Stimulated activated naive B cell treated with anti-CD40 and anti-IgM and Interleukin-4, amounts not matched to agents 10 μg/mL and 1 μg/mL and 100 μg/mL, for 72 hours (primary cell): ENCODE results near the gene KIFC1.
"Not testable (repeated sequence)": the region's sequence is repeated elsewhere in the genome, so short reads cannot be mapped to it uniquely, and the experiment has no call there.

Experiments
- ATAC-seq, 2 donors: fragments of 150-1000 bp; cut with Tn5 transposase; replicated peaks; 2 replicates each; pipeline ENCODE4 v1.10.0; 2021; ENCODE audit warnings: moderate library complexity in 1 of 2
- DNase-seq: peaks from one replicate; pipeline ENCODE4 v3.0.0; 2021
- H3K27ac Mint-ChIP-seq: one replicate; pipeline ENCODE4 v1.8.0; 2022; ENCODE audit warnings: mild to moderate bottlenecking, mixed read lengths
- H3K27me3 Mint-ChIP-seq, 2 donors: one replicate each; pipeline ENCODE4 v1.8.0; 2022; ENCODE audit warnings: mixed read lengths in 2 of 2
- H3K36me3 Mint-ChIP-seq, 2 donors: one replicate each; pipeline ENCODE4 v1.8.0; 2022; ENCODE audit warnings: mixed read lengths in 2 of 2, mild to moderate bottlenecking in 1 of 2
- H3K4me1 Mint-ChIP-seq, 2 donors: one replicate each; pipeline ENCODE4 v1.8.0; 2022; ENCODE audit warnings: mixed read lengths in 2 of 2, mild to moderate bottlenecking in 1 of 2
- H3K4me3 Mint-ChIP-seq, 2 donors: one replicate each; pipeline ENCODE4 v1.8.0; 2022; ENCODE audit warnings: mild to moderate bottlenecking in 2 of 2, mixed read lengths in 2 of 2, moderate library complexity in 1 of 2
- H3K9me3 Mint-ChIP-seq, 2 donors: one replicate each; pipeline ENCODE4 v1.8.0; 2022; ENCODE audit warnings: mixed read lengths in 2 of 2, mild to moderate bottlenecking in 1 of 2

Gene KIFC1

GRCh38 chr6:33390767-33391277 is 801 bp upstream of the KIFC1 start:
- ATAC-seq, result peak; percentile 0 to 1
- Mint-ChIP-seq H3K27me3 (no peaks in the 10 kb centered on the region), H3K36me3 (no peaks in the 10 kb centered on the region), H3K4me1 (peaks cover 15 to 23% of the 10 kb centered on the region in 2 donors), H3K27ac (peak overlapping the region; percentile 91), H3K4me3 (peak overlapping the region; percentile 83), H3K9me3 (no peaks in the 10 kb centered on the region)
- DNase-seq, result no peak

- peak overlapping the region; percentile 91 for H3K27ac Mint-ChIP-seq
- H3K9me3 Mint-ChIP-seq, result no peaks in the 10 kb centered on the region
- DNase-seq (peak; percentile 19), ATAC-seq (peak; percentile 10 to 14)
- peaks cover 15 to 23% of the 10 kb centered on the region in 2 donors for H3K4me1 Mint-ChIP-seq
- no peaks in the 10 kb centered on the region for H3K36me3 Mint-ChIP-seq
- peak overlapping the region; percentile 83 for H3K4me3 Mint-ChIP-seq
- H3K27me3 Mint-ChIP-seq, result no peaks in the 10 kb centered on the region
Observed at GRCh38 chr6:33391922-33392594, 435 bp downstream of the KIFC1 start.

DNA sequence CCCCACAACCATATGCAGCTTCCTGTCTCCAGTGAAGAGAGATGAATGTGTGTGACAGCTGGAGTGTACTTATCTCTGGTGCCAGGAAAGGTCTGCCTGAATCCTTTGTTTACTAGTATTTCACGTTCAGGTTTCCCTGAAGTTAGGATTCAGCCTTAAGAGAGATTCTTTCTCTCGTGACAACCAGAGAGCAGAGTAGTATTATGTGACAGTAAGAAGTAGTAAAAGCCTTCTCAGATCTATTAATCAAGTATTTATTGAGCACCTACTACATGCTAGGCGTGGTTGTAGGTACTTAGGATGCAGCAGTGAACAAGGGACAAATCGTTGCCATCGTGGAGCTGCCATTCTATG is 949 bp downstream of the KIFC1 start:
- H3K27ac Mint-ChIP-seq, result peak overlapping the region; percentile 91
- H3K27me3 Mint-ChIP-seq, result no peaks in the 10 kb centered on the region
- peak overlapping the region; percentile 83 for H3K4me3 Mint-ChIP-seq
- H3K9me3 Mint-ChIP-seq, result no peaks in the 10 kb centered on the region
- H3K4me1 Mint-ChIP-seq, result peaks cover 15 to 23% of the 10 kb centered on the region in 2 donors
- no peak for ATAC-seq
- no peak for DNase-seq
- no peaks in the 10 kb centered on the region for H3K36me3 Mint-ChIP-seq

DNA sequence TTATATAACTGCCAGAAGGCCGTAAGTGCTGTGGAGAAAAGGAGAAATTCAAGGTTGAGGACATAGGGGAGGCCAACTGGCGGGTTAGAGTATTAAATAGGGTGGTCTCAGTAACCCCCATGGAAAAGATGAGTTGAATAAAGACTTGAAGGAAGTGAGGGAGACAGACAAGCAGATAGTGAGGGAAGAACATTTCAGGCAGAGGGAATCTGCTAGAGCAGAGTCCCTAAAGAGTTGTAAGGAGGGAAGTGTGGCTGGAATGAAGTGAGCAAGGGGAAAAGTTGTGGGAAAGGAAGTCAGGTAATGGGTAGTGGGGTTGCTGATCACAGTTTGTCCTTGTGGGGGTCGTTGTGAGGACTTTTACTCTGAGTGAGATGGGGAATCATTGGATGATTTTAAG is 1.4 kb downstream of the KIFC1 start:
- ATAC-seq (no peak), DNase-seq (no peak)
- Mint-ChIP-seq H3K27ac (no peak overlapping the region), H3K36me3 (no peaks in the 10 kb centered on the region), H3K27me3 (no peaks in the 10 kb centered on the region), H3K4me1 (peaks cover 15 to 23% of the 10 kb centered on the region in 2 donors), H3K9me3 (no peaks in the 10 kb centered on the region), H3K4me3 (peak overlapping the region; percentile 83)

DNA sequence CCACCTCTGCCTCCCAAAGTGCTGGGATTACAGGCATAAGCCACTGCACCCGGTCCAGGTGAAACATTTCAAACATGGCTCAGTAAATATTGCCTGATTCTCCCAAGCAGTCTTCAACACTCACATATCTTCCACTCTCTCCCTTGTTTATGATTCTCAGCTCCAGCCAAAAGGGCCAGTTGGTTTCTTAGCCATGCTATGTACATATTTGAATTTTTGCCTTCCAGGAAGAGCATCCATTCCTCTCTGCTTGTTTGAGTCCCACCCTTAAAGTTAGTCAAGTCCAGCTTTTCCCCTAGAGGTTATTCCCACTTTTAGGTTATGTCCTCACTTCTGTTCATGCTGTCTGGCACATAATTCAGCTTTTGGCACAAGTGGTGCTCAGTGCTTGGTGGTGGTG is 5.9 kb downstream of the KIFC1 start:
- no peak overlapping the region for H3K27ac Mint-ChIP-seq

GRCh38 chr6:33398601-33399000 is 7.0 kb downstream of the KIFC1 start:
- not testable (repeated sequence) for H3K4me1 Mint-ChIP-seq, H3K9me3 Mint-ChIP-seq, H3K36me3 Mint-ChIP-seq, ATAC-seq, H3K27ac Mint-ChIP-seq, H3K4me3 Mint-ChIP-seq, H3K27me3 Mint-ChIP-seq, DNase-seq

More for the DNA sequence above, 5.9 kb downstream of the KIFC1 start:
- no peaks in the 10 kb centered on the region for H3K27me3 Mint-ChIP-seq
- no peaks in the 10 kb centered on the region for H3K36me3 Mint-ChIP-seq
- ATAC-seq, result no peak
- DNase-seq, result no peak
- H3K4me1 Mint-ChIP-seq, result peaks cover 5 to 7% of the 10 kb centered on the region in 2 donors
- no peak overlapping the region for H3K4me3 Mint-ChIP-seq
- no peaks in the 10 kb centered on the region for H3K9me3 Mint-ChIP-seq

DNA sequence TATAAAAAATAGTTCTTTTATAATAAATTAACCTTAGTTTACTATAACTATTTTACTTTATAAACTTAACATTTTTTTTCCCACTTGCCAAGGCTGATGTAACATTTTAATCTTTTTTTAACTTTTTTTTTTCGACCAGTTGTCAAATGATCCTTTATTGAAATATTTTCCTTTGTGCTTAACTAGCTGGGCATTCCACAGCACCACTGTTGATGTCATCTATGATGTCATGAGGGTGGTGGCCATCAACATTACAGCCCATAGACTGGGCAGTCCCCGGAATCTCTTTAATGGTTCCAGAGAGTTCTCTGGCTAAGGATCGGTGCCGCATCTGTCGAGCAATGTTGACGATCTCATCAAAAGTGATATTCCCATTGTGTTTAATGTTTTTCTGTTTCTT is 8.3 kb downstream of the KIFC1 start:
- not testable (repeated sequence) for ATAC-seq, DNase-seq, H3K27ac Mint-ChIP-seq, H3K36me3 Mint-ChIP-seq, H3K9me3 Mint-ChIP-seq, H3K27me3 Mint-ChIP-seq, H3K4me3 Mint-ChIP-seq, H3K4me1 Mint-ChIP-seq

DNA sequence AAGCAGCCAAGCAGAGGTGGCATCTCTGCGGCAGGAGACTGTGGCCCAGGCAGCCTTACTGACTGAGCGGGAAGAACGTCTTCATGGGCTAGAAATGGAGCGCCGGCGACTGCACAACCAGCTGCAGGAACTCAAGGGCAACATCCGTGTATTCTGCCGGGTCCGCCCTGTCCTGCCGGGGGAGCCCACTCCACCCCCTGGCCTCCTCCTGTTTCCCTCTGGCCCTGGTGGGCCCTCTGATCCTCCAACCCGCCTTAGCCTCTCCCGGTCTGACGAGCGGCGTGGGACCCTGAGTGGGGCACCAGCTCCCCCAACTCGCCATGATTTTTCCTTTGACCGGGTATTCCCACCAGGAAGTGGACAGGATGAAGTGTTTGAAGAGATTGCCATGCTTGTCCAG is 13.3 kb downstream of the KIFC1 start:
- Mint-ChIP-seq H3K4me1 (peaks cover 7 to 8% of the 10 kb centered on the region in 2 donors), H3K27ac (no peak overlapping the region), H3K36me3 (peaks cover 9 to 14% of the 10 kb centered on the region in 2 donors), H3K27me3 (no peaks in the 10 kb centered on the region), H3K9me3 (no peaks in the 10 kb centered on the region), H3K4me3 (no peak overlapping the region)
- ATAC-seq (no peak), DNase-seq (no peak)

- Mint-ChIP-seq H3K4me3 (no peak overlapping the region), H3K36me3 (peaks cover 9 to 14% of the 10 kb centered on the region in 2 donors), H3K27ac (peak overlapping the region; percentile 47), H3K27me3 (no peaks in the 10 kb centered on the region), H3K4me1 (peaks cover 10 to 11% of the 10 kb centered on the region in 2 donors), H3K9me3 (no peaks in the 10 kb centered on the region)
- no peak for DNase-seq
- no peak for ATAC-seq
Observed at GRCh38 chr6:33405386-33405940, 13.8 kb downstream of the KIFC1 start.

DNA sequence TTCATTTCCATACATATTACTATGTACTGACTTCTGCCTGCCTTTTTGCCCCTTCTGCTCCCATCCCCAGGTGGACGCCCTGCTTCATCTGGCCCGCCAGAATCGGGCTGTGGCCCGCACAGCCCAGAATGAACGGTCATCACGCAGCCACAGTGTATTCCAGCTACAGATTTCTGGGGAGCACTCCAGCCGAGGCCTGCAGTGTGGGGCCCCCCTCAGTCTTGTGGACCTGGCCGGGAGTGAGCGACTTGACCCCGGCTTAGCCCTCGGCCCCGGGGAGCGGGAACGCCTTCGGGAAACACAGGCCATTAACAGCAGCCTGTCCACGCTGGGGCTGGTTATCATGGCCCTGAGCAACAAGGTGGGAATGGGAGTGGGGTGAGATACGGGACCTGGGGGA is 14.5 kb downstream of the KIFC1 start:
- ATAC-seq (no peak), DNase-seq (no peak)
- Mint-ChIP-seq H3K36me3 (peaks cover 9 to 14% of the 10 kb centered on the region in 2 donors), H3K4me1 (peaks cover 11% of the 10 kb centered on the region in 2 donors), H3K27ac (peak overlapping the region; percentile 47), H3K4me3 (no peak overlapping the region), H3K9me3 (no peaks in the 10 kb centered on the region), H3K27me3 (no peaks in the 10 kb centered on the region)

- Mint-ChIP-seq H3K4me3 (no peak overlapping the region), H3K27me3 (no peaks in the 10 kb centered on the region), H3K9me3 (no peaks in the 10 kb centered on the region), H3K27ac (peak overlapping the region; percentile 25), H3K36me3 (peaks cover 9 to 14% of the 10 kb centered on the region in 2 donors), H3K4me1 (peaks cover 18 to 22% of the 10 kb centered on the region in 2 donors)
- ATAC-seq (no peak), DNase-seq (no peak)
Observed at GRCh38 chr6:33407132-33407718, 15.6 kb downstream of the KIFC1 start.

DNA sequence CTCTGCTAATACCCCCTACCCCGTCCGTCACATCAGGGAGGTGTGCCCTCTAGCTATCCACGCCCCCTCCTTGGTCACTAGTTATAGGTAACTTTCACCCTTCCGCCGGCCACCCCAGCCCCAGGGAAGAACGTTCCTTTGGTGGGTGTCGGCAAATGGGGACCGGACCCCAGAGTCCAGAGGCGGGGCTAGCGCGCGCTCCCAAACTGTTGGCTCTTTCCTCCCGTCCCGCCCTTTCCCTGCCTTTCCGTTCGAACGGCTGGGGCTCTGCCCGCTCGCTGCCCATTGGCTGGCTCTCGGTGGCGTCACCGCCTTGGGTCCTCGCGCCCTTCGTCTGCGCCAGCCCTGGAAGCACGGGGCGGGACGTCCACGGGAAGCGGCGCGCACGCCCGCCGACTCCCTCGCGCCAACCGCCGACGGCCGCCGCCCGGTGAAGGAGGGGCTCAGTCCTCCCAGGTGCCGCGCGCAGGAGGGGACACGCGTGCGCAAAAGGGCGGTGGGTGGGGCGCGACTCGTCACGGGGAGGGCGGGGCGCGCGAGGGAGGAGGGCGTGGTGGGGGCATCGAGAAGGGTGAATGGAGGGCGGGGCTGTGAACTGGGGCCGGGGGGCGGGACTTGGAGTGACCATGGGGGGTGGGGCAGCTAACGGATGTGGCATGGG is 18.6 kb downstream of the KIFC1 start:
- Mint-ChIP-seq H3K9me3 (no peaks in the 10 kb centered on the region), H3K27me3 (no peaks in the 10 kb centered on the region), H3K27ac (peak overlapping the region; percentile 96), H3K4me3 (peak overlapping the region; percentile 91 to 92), H3K36me3 (peaks cover 24 to 33% of the 10 kb centered on the region in 2 donors), H3K4me1 (peaks cover 42 to 52% of the 10 kb centered on the region in 2 donors)
- DNase-seq, result peak; percentile 98
- ATAC-seq, result peak; percentile 91 to 92

DNA sequence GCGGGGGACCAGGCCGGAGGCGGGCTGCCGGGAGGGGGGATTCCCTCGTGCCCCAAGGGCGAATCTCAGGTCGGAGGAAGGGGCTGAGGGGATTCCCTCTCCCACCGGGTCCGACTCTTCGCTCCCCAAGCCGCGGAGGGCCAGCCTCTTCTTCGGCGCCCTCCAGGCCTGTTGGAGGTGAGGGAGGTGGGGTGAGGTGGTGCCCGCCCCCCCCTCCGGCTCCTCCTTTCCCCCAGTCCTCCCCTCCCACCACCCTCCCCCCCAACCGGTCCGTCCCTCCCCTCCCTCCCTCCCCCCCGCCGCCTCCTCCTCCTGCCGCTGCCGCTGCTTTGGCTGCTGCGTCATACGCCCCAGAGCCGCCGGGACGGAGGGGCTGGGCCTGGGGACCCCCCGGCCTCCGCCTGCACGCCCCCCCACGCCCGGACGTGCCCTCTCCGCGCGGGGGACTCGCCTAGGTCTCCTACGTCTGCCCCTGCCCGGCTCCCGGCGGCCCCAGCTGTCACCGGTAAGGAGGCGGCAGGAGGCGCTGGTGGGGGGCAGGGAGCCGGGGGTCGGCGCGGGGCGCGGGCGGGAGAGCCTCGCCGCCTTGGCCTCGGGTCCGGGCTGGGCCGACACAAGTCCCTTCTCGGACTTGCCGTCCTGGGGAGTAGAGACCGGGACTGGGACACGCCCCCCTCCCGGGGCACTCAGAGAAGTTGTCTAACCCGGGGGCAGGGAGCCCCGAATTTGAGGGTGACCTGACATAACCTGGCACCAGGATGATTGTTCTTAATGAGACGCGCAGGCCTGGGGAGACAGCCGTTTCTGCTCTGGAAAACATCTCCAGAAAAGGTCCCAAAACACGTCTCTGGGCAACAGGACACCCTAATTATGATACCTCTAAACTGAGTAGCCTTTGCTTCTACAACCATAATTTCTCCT is 19.3 kb downstream of the KIFC1 start, which contains the start of gene PHF1:
Gene PHF1, plus strand, starts transcription at position 304 of the 921 bp plus-strand sequence. CDS start 1,250 bp downstream, outside the sequence.
- peaks cover 28 to 34% of the 10 kb centered on the region in 2 donors for H3K36me3 Mint-ChIP-seq
- peak within 1 kb of the TSS; percentile 91 to 92 for H3K4me3 Mint-ChIP-seq
- no peaks in the 10 kb centered on the region for H3K27me3 Mint-ChIP-seq
- no peaks in the 10 kb centered on the region for H3K9me3 Mint-ChIP-seq
- H3K27ac Mint-ChIP-seq, result peak within 1 kb of the TSS; percentile 96
- peaks cover 48 to 60% of the 10 kb centered on the region in 2 donors for H3K4me1 Mint-ChIP-seq
- ATAC-seq (peak; percentile 46 to 55), DNase-seq (peak; percentile 83)
